ENCODE results near the gene SURF1. TPM values are rescaled to one million over a fixed set of nuclear protein-coding genes. Genes with fewer than 3 reads are reported as not detected.
"Not testable (repeated sequence)": the region's sequence is repeated elsewhere in the genome, so short reads cannot be mapped to it uniquely, and the experiment has no call there.

SURF1 gene
- total and polyA plus RNA-seq, 8 donors = 27.9 to 46.1 (median 31.3) TPM

DNA sequence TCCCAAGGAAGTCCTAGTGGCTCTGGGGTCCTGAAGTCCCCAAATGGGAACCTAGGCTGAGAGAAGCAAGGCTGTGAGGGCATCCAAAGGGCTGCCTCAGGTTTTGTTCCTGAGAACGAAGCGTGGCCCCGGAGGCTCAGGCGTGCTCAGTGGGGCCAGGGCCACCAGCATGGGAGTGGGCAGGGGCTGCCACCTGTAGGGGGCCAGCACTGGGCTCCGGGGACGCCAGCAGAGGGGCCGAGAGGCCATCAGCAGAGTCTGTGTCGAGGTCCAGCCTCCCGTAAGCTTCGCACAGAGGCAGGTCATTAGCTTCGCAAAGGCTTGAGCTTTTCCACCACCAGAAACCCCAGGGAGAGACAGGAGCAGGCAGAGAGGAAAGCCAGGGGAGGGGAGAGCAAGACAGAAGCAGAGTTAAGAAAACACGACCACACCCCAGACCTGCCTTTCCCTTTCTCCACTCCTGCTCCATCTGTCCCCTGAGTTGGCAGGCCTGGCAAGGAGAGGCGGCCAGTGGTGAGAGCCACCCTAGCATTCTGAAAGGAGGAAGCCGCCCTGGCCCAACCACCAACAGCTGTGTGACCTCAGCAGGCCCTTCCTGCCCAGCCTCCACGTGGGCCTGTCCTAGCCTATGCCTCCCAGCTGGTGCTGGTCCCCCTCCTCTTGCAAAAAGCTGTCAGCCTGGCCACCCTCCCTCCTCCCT is 14.8 kb downstream of the SURF1 start:
- TF ChIP-seq, protein P1, sequence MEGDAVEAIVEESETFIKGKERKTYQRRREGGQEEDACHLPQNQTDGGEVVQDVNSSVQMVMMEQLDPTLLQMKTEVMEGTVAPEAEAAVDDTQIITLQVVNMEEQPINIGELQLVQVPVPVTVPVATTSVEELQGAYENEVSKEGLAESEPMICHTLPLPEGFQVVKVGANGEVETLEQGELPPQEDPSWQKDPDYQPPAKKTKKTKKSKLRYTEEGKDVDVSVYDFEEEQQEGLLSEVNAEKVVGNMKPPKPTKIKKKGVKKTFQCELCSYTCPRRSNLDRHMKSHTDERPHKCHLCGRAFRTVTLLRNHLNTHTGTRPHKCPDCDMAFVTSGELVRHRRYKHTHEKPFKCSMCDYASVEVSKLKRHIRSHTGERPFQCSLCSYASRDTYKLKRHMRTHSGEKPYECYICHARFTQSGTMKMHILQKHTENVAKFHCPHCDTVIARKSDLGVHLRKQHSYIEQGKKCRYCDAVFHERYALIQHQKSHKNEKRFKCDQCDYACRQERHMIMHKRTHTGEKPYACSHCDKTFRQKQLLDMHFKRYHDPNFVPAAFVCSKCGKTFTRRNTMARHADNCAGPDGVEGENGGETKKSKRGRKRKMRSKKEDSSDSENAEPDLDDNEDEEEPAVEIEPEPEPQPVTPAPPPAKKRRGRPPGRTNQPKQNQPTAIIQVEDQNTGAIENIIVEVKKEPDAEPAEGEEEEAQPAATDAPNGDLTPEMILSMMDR (IDR thresholded peaks at IDR 0.05) = no peak
- Histone ChIP-seq H3K4me3 (peak overlapping the region in 1 of 2 donors; percentile 20), H3K9me3 (no peaks in the 10 kb centered on the region), H3K4me1 (peaks cover 3 to 61% of the 10 kb centered on the region in 2 donors), H3K27me3 (no peaks in the 10 kb centered on the region), H3K27ac (peak overlapping the region in 1 of 2 donors; percentile 85), H3K36me3 (peaks cover 0 to 72% of the 10 kb centered on the region in 2 donors)
- intact Hi-C loops (cut with DNase I) = no loop called here
- ATAC-seq = peak; percentile 73
- peak in 3 of 4 donors; percentile 13 to 91 (median 80) for DNase-seq

DNA sequence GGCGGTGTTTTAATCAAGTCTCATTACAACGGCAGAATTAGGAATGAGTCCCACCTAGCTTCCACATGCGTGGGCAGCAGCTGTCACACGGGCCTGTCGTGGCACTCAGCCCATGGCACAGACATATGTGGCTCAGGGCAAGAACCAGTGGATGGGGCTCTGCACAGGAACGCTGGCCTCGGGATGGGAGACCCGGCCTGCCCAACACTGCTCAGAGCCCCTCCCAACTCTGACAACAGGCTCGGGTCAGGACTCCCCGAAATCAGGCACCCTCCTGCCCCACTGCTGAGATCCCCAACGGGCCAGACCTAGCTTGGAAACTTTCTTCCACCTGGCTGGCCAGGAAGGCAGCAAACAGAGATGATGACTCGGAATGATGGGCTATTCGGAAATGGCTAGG is 15.4 kb downstream of the SURF1 start:
- DNase-seq (peak in 1 of 4 donors; percentile 60), ATAC-seq (no peak)
- intact Hi-C loops (cut with DNase I) = no loop called here
- Histone ChIP-seq H3K36me3 (peaks cover 0 to 71% of the 10 kb centered on the region in 2 donors), H3K27ac (peak overlapping the region in 1 of 2 donors; percentile 85), H3K4me3 (peak overlapping the region in 1 of 2 donors; percentile 20), H3K9me3 (no peaks in the 10 kb centered on the region), H3K27me3 (no peaks in the 10 kb centered on the region), H3K4me1 (peaks cover 5 to 58% of the 10 kb centered on the region in 2 donors)
- TF ChIP-seq, protein P1 (IDR thresholded peaks at IDR 0.05) = no peak

DNA sequence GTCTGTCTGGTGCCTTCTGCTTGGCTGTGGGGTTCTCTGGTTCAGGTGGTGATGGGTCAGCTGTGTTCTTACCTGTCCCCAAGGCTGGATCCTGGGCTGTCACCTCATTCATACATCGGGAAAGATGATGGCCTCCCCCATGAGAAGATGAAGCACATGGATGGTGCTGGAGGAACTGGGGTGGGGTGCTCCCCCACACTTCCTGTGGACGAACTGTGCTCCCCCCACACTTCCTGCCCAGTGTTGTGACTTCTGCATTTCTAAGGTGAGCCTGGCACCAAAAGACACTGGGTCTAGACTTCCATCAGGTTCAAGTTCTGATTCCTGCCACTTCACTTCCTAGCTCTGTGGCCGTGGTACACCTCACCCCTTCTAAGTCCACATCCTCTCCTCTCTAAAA is 16.0 kb downstream of the SURF1 start:
- DNase-seq (peak in 1 of 4 donors; percentile 33), ATAC-seq (no peak)
- Histone ChIP-seq H3K36me3 (peaks cover 0 to 64% of the 10 kb centered on the region in 2 donors), H3K4me3 (peak overlapping the region in 1 of 2 donors; percentile 20), H3K9me3 (no peaks in the 10 kb centered on the region), H3K4me1 (peaks cover 6 to 56% of the 10 kb centered on the region in 2 donors), H3K27ac (peak overlapping the region; percentile 10 to 85), H3K27me3 (no peaks in the 10 kb centered on the region)
- TF ChIP-seq, protein P1 (IDR thresholded peaks at IDR 0.05) = no peak
- intact Hi-C loops (cut with DNase I) = no loop called here

DNA sequence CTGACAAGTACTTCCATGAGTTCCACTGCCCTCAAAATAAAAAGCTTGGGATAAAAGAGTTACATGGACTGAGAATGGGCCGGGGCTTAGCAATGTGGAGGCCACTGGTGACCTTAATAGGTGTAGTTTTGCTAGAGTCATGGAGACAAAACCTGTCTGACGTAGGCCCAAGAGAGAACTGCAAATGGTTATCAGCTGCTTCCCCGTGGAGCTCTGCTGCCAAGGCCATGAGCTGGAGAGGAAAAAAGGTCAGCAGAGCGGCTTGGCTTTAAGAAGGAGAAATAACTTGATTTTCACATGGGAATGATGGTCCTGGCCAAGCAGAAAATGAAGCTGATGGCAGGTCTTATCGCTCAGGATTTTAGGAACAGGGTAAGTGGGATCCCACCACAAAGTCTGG is 16.6 kb downstream of the SURF1 start:
- Histone ChIP-seq H3K4me3 (no peak overlapping the region), H3K27ac (peak overlapping the region in 1 of 2 donors; percentile 85), H3K27me3 (no peaks in the 10 kb centered on the region), H3K4me1 (peaks cover 12 to 63% of the 10 kb centered on the region in 2 donors), H3K9me3 (no peaks in the 10 kb centered on the region), H3K36me3 (peaks cover 0 to 58% of the 10 kb centered on the region in 2 donors)
- no peak for ATAC-seq
- TF ChIP-seq, protein P1 (IDR thresholded peaks at IDR 0.05) = no peak
- intact Hi-C loops (cut with DNase I) = no loop called here
- DNase-seq = peak in 1 of 4 donors; percentile 10

DNA sequence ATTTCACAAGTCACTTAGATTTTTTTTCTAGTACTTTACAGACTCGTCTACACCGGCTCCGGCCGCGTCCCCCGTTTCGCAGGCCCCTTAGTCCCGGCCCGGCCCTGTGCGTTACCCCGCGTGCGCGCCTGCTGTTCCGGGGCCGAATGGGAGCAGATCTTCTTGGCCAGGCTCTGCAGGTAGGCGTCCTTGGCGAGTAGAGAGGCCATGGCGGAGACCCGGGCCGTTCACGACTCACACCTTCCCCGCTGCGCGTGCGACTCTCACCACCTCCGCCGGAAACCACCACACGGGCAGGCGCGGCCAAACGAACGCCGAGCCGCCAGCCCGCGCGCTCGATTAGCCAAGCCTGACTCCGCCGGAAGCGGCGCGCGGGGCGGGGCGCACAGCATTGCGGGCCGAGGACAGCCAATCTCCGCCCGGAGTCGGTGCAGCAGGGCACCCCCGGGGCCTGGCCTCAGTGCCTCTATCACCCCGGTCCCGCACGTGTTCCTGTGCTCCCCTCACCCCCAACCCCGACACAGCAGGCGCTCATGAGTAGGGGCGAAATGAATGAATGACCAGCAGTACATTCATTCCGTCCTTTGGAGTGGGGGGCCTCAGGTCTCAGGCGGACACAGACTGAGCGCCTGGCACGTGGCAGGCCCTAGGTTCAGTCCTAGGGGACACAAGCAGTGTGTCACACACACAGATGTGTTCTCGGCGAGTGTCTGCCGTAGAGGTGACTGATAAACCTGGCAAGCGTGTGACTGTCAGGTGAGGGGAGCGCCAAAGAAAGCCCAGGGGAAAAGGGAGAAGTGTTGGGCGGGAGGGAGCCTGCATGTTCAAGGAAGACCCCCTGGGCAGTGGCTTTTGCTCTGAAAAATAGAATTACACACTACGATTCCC is 20.1 kb downstream of the SURF1 start, which contains the start of gene SURF6:
TSS of gene SURF6 (minus strand) at position 265 of the 888 bp plus-strand sequence. CDS start at position 209, 56 bp downstream.
- peak; percentile 98 for ATAC-seq
- H3K27me3 ChIP-seq = no peaks in the 10 kb centered on the region
- H3K36me3 ChIP-seq = peaks cover 0 to 56% of the 10 kb centered on the region in 2 donors
- intact Hi-C loops (cut with DNase I) = no loop called here
- no peaks in the 10 kb centered on the region for H3K9me3 ChIP-seq
- peak; percentile 77 to 99 (median 90) for DNase-seq
- TF ChIP-seq, protein P1 (IDR thresholded peaks at IDR 0.05) = no peak
- peak within 1 kb of the TSS in 1 of 2 donors; percentile 76 for H3K27ac ChIP-seq
- H3K4me1 ChIP-seq = peaks cover 14 to 53% of the 10 kb centered on the region in 2 donors
- H3K4me3 ChIP-seq = peak within 1 kb of the TSS; percentile 77 to 94

DNA sequence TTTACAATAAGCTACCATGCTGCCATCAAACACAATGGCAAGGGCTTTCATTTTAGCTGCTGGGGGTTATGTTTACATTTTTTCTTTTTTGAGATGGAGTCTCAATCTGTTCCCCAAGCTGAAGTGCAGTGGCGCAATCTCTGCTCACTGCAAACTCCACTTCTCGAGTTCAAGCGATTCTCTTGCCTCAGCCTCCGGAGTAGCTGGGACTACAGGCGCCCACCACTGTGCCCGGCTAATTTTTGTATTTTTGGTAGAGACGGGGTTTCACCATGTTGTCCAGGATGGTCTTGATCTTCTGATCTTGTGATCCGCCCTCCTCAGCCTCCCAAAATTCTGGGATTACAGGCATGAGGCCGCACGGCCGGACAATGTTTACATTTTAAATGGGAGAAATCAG is 21.4 kb downstream of the SURF1 start:
- H3K27me3 ChIP-seq; H3K27ac ChIP-seq; intact Hi-C loops (cut with DNase I); ATAC-seq; H3K9me3 ChIP-seq: not testable (repeated sequence)
- Histone ChIP-seq H3K36me3 (peaks cover 0 to 56% of the 10 kb centered on the region in 2 donors), H3K4me3 (peak overlapping the region; percentile 77 to 94), H3K4me1 (peaks cover 14 to 40% of the 10 kb centered on the region in 2 donors)
- peak in 1 of 4 donors; percentile 20 for DNase-seq

Data from left lung (tissue), 10 donors.